HG03135 (cell line): Measurements from ENCODE around the gene SIRPG.
"Not testable (repeated sequence)": the region's sequence is repeated elsewhere in the genome, so short reads cannot be mapped to it uniquely, and the experiment has no call there.

ENCODE experiments used
- ATAC-seq: cut with Tn5 transposase; IDR thresholded peaks from one replicate; pipeline ENCODE4 v1.9.1; 2021; ENCODE audit warnings: mild to moderate bottlenecking, moderate library complexity; ENCODE audit not compliant: unreplicated experiment

Gene SIRPG

GRCh38 chr20:1672728-1673127 lies 15.1 kb upstream of the SIRPG start:
- ATAC-seq, result no peak

- ATAC-seq, result no peak
These were observed 14.5 kb upstream of the SIRPG start for GRCh38 chr20:1671891-1672669.

GRCh38 chr20:1669304-1669703 lies 11.7 kb upstream of the SIRPG start:
- no peak for ATAC-seq

GRCh38 chr20:1667502-1668085 lies 10.0 kb upstream of the SIRPG start:
- ATAC-seq, result no peak

GRCh38 chr20:1666802-1667201 lies 9.2 kb upstream of the SIRPG start:
- ATAC-seq, result no peak

GRCh38 chr20:1665345-1665744 lies 7.8 kb upstream of the SIRPG start:
- no peak for ATAC-seq

GRCh38 chr20:1664911-1665310 lies 7.3 kb upstream of the SIRPG start:
- no peak for ATAC-seq

- no peak for ATAC-seq
These were observed 6.3 kb upstream of the SIRPG start for GRCh38 chr20:1663917-1664316.

GRCh38 chr20:1661542-1662299 lies 4.1 kb upstream of the SIRPG start:
- ATAC-seq, result no peak

GRCh38 chr20:1660246-1660645 lies 2.7 kb upstream of the SIRPG start:
- no peak for ATAC-seq

- no peak for ATAC-seq
These were observed 735 bp downstream of the SIRPG start for GRCh38 chr20:1656844-1657243.

GRCh38 chr20:1654996-1655395 lies 2.6 kb downstream of the SIRPG start:
- no peak for ATAC-seq

GRCh38 chr20:1652960-1653359 lies 4.6 kb downstream of the SIRPG start:
- no peak for ATAC-seq

- no peak for ATAC-seq
These were observed 5.5 kb downstream of the SIRPG start for GRCh38 chr20:1652104-1652503.

GRCh38 chr20:1651268-1652058 lies 6.1 kb downstream of the SIRPG start:
- ATAC-seq, result no peak

GRCh38 chr20:1648101-1648500 lies 9.5 kb downstream of the SIRPG start:
- ATAC-seq, result no peak

GRCh38 chr20:1646975-1647431 lies 10.6 kb downstream of the SIRPG start:
- ATAC-seq, result no peak

GRCh38 chr20:1644101-1644962 lies 13.2 kb downstream of the SIRPG start:
- ATAC-seq, result no peak

GRCh38 chr20:1638643-1639042 lies 18.9 kb downstream of the SIRPG start:
- not testable (repeated sequence) for ATAC-seq

- ATAC-seq, result no peak
These were observed 19.8 kb downstream of the SIRPG start for GRCh38 chr20:1637755-1638154.
